Erythroblast (primary cell): ENCODE data around the gene BAIAP3.

Experiments
- GATA1 ChIP-seq: IDR thresholded peaks from 2 replicates; pipeline ENCODE4 v1.6.1; 2011; ENCODE audit warnings: low read depth, mild to moderate bottlenecking, control low read depth, low read length, moderate library complexity
- POLR2A ChIP-seq: IDR thresholded peaks from 2 replicates; pipeline ENCODE4 v1.6.1; 2011; ENCODE audit warnings: mild to moderate bottlenecking, low read length

DNA sequence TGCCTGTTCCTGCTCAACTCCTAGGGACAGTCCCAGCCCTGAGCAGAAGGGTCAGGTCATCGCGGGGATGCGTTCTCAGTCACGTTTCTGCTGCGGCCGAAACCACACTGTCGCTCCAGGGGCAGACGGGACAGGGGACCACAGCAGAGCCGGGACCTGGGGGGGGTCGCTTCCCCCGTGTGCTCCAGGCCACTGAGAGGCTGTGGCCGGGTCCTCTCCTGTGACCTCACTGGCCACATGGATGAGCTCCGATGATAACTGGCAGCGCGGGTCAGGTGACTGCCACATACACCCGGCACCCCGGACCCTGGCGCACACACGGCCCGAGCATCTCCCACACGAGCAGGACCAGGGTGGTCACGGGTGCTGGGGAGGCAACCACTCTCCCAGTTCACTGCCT lies 31.1 kb downstream of the BAIAP3 start:
- no peak for TF ChIP-seq POLR2A
- TF ChIP-seq GATA1: no peak
